Measurements from ENCODE around the gene RCAN2.
"Not testable (repeated sequence)": the region's sequence is repeated elsewhere in the genome, so short reads cannot be mapped to it uniquely, and the experiment has no call there.

RCAN2 gene

GRCh38 chr6:46407776-46408530 lies 83.3 kb downstream of the RCAN2 start:
- no peak for TF ChIP-seq POLR2AphosphoS5 (IDR thresholded peaks at IDR 0.05; ENCODE audit: low read depth)
- no peak for TF ChIP-seq GABPA (IDR thresholded peaks at IDR 0.05; ENCODE audit: low read depth)
- TF ChIP-seq REST (IDR thresholded peaks at IDR 0.05; ENCODE audit: insufficient replicate concordance, low read depth) = no peak
- TF ChIP-seq SPI1 (IDR thresholded peaks at IDR 0.05; ENCODE audit: borderline replicate concordance, low read depth) = no peak
- no peak for TF ChIP-seq CTCF (IDR thresholded peaks at IDR 0.05; ENCODE audit: insufficient read depth, low read length)
- no peak overlapping the region for H3K4me3 ChIP-seq (replicated peaks; ENCODE audit: insufficient read depth, low read length)
- DNase-seq (ENCODE audit: low read depth in 1 of 2, low spot score in 1 of 2) = no peak
- no peaks in the 10 kb centered on the region for H3K27me3 ChIP-seq (ENCODE audit: insufficient read depth, poor library complexity, severe bottlenecking)
- no peak overlapping the region for H3K27ac ChIP-seq (replicated peaks)

- Histone ChIP-seq H3K4me3 (replicated peaks; ENCODE audit: insufficient read depth, low read length) (no peak overlapping the region), H3K27ac (replicated peaks) (no peak overlapping the region), H3K27me3 (ENCODE audit: insufficient read depth, poor library complexity, severe bottlenecking) (no peaks in the 10 kb centered on the region)
- DNase-seq (ENCODE audit: low read depth in 1 of 2, low spot score in 1 of 2) = no peak
- no peak for TF ChIP-seq GABPA (IDR thresholded peaks at IDR 0.05; ENCODE audit: low read depth)
- TF ChIP-seq POLR2AphosphoS5 (IDR thresholded peaks at IDR 0.05; ENCODE audit: low read depth) = no peak
- no peak for TF ChIP-seq REST (IDR thresholded peaks at IDR 0.05; ENCODE audit: insufficient replicate concordance, low read depth)
- no peak for TF ChIP-seq SPI1 (IDR thresholded peaks at IDR 0.05; ENCODE audit: borderline replicate concordance, low read depth)
- no peak for TF ChIP-seq CTCF (IDR thresholded peaks at IDR 0.05; ENCODE audit: insufficient read depth, low read length)
These were observed 84.0 kb downstream of the RCAN2 start for GRCh38 chr6:46407246-46407645.

- not testable (repeated sequence) for DNase-seq (ENCODE audit: low read depth in 1 of 2, low spot score in 1 of 2); H3K27me3 ChIP-seq (ENCODE audit: insufficient read depth, poor library complexity, severe bottlenecking); H3K4me3 ChIP-seq (replicated peaks; ENCODE audit: insufficient read depth, low read length); H3K27ac ChIP-seq (replicated peaks)
These were observed 85.5 kb downstream of the RCAN2 start for GRCh38 chr6:46405620-46406180.

- H3K27me3 ChIP-seq (ENCODE audit: insufficient read depth, poor library complexity, severe bottlenecking) = no peaks in the 10 kb centered on the region
- no peak overlapping the region for H3K27ac ChIP-seq (replicated peaks)
- no peak for TF ChIP-seq GABPA (IDR thresholded peaks at IDR 0.05; ENCODE audit: low read depth)
- TF ChIP-seq CTCF (IDR thresholded peaks at IDR 0.05; ENCODE audit: insufficient read depth, low read length) = no peak
- no peak for TF ChIP-seq SPI1 (IDR thresholded peaks at IDR 0.05; ENCODE audit: borderline replicate concordance, low read depth)
- no peak overlapping the region for H3K4me3 ChIP-seq (replicated peaks; ENCODE audit: insufficient read depth, low read length)
- DNase-seq (ENCODE audit: low read depth in 1 of 2, low spot score in 1 of 2) = no peak
These were observed 90.4 kb downstream of the RCAN2 start for GRCh38 chr6:46400898-46401297.

Data from HL-60 (cell line).